Nephron (organoid): ENCODE measurements around the gene TNFSF13B.
"Not testable (repeated sequence)": the region's sequence is repeated elsewhere in the genome, so short reads cannot be mapped to it uniquely, and the experiment has no call there.

ENCODE experiments used
- H3K27ac Mint-ChIP-seq, 3 experiments: 2 replicates each; pipeline ENCODE4 v1.8.0; 2020; ENCODE audit warnings: mixed read lengths in 3 of 3, mild to moderate bottlenecking in 2 of 3, moderate library complexity in 1 of 3
- H3K27me3 Mint-ChIP-seq: 2 replicates; pipeline ENCODE4 v1.8.0; 2021; ENCODE audit warnings: low read depth, mild to moderate bottlenecking, moderate library complexity, mixed read lengths
- H3K36me3 Mint-ChIP-seq: 2 replicates; pipeline ENCODE4 v1.8.0; 2020; ENCODE audit warnings: low read depth, mixed read lengths
- H3K4me1 Mint-ChIP-seq: 2 replicates; pipeline ENCODE4 v1.8.0; 2020; ENCODE audit warnings: mixed read lengths
- H3K4me3 Mint-ChIP-seq, 3 experiments: 2 replicates each; pipeline ENCODE4 v1.8.0; 2020; ENCODE audit warnings: mild to moderate bottlenecking in 3 of 3, mixed read lengths in 3 of 3, moderate library complexity in 2 of 3
- H3K9me3 Mint-ChIP-seq: 2 replicates; pipeline ENCODE4 v1.8.0; 2020; ENCODE audit warnings: mixed read lengths
- CTCF ChIP-seq, 3 experiments: fragments of 200-600 bp; sonication (generic); IDR thresholded peaks; one replicate each; pipeline ENCODE4 v1.5.0; 2021; ENCODE audit warnings: antibody characterized with exemption in 3 of 3; ENCODE audit not compliant: unreplicated experiment in 3 of 3

TNFSF13B gene

GRCh38 chr13:108306860-108307259, 37.3 kb downstream of the TNFSF13B start:
- Mint-ChIP-seq H3K27me3 (no peaks in the 10 kb centered on the region), H3K4me1 (no peaks in the 10 kb centered on the region), H3K36me3 (no peaks in the 10 kb centered on the region), H3K27ac (no peak overlapping the region), H3K9me3 (peaks cover 3% of the 10 kb centered on the region), H3K4me3 (no peak overlapping the region)
- TF ChIP-seq CTCF (IDR thresholded peaks at IDR 0.05; ENCODE audit: unreplicated experiment in 3 of 3): no peak

GRCh38 chr13:108311596-108311995, 42.1 kb downstream of the TNFSF13B start:
- H3K4me1 Mint-ChIP-seq, H3K36me3 Mint-ChIP-seq, H3K27ac Mint-ChIP-seq, H3K9me3 Mint-ChIP-seq, H3K27me3 Mint-ChIP-seq, H3K4me3 Mint-ChIP-seq: not testable (repeated sequence)

GRCh38 chr13:108313382-108313781, 43.9 kb downstream of the TNFSF13B start:
- Mint-ChIP-seq H3K9me3 (peaks cover 3% of the 10 kb centered on the region), H3K27ac (no peak overlapping the region), H3K4me1 (no peaks in the 10 kb centered on the region), H3K27me3 (peaks cover 6% of the 10 kb centered on the region), H3K4me3 (no peak overlapping the region), H3K36me3 (no peaks in the 10 kb centered on the region)
- no peak for TF ChIP-seq CTCF (IDR thresholded peaks at IDR 0.05; ENCODE audit: unreplicated experiment in 3 of 3)

- H3K27me3 Mint-ChIP-seq: peaks cover 8% of the 10 kb centered on the region
- no peak for TF ChIP-seq CTCF (IDR thresholded peaks at IDR 0.05; ENCODE audit: unreplicated experiment in 3 of 3)
- H3K36me3 Mint-ChIP-seq: no peaks in the 10 kb centered on the region
- H3K27ac Mint-ChIP-seq: no peak overlapping the region
- H3K9me3 Mint-ChIP-seq: peaks cover 3% of the 10 kb centered on the region
- no peaks in the 10 kb centered on the region for H3K4me1 Mint-ChIP-seq
- no peak overlapping the region for H3K4me3 Mint-ChIP-seq
These were observed 45.8 kb downstream of the TNFSF13B start for GRCh38 chr13:108315273-108315672.

GRCh38 chr13:108315991-108316390, 46.5 kb downstream of the TNFSF13B start:
- H3K9me3 Mint-ChIP-seq: peaks cover 3% of the 10 kb centered on the region
- H3K27me3 Mint-ChIP-seq: peaks cover 8% of the 10 kb centered on the region
- H3K4me3 Mint-ChIP-seq: no peak overlapping the region
- H3K36me3 Mint-ChIP-seq: no peaks in the 10 kb centered on the region
- no peaks in the 10 kb centered on the region for H3K4me1 Mint-ChIP-seq
- TF ChIP-seq CTCF (IDR thresholded peaks at IDR 0.05; ENCODE audit: unreplicated experiment in 3 of 3): no peak
- H3K27ac Mint-ChIP-seq: no peak overlapping the region

GRCh38 chr13:108316413-108316812, 46.9 kb downstream of the TNFSF13B start:
- TF ChIP-seq CTCF (IDR thresholded peaks at IDR 0.05; ENCODE audit: unreplicated experiment in 3 of 3): no peak
- H3K27ac Mint-ChIP-seq: no peak overlapping the region
- no peaks in the 10 kb centered on the region for H3K4me1 Mint-ChIP-seq
- H3K36me3 Mint-ChIP-seq: no peaks in the 10 kb centered on the region
- H3K27me3 Mint-ChIP-seq: peaks cover 8% of the 10 kb centered on the region
- peaks cover 3% of the 10 kb centered on the region for H3K9me3 Mint-ChIP-seq
- no peak overlapping the region for H3K4me3 Mint-ChIP-seq
